Muscle of arm (tissue), 14 donors: ENCODE measurements around the gene FBXO15. TPM values are rescaled to one million over a fixed set of nuclear protein-coding genes. Genes with fewer than 3 reads are reported as not detected.

Source experiments
- DNase-seq: peaks from one replicate; pipeline ENCODE4 v3.0.0-alpha.2; 2013
- long read RNA-seq, 11 donors: transcript quantifications; one replicate each; lab custom pipeline, GENCODE V29; 2026
- polyA plus RNA-seq, 12 donors: library from polyadenylated mRNA; unstranded; fragments of 120-200 nt; gene quantifications; one replicate each; pipeline ENCODE4 v1.2.1, GENCODE V29; 2013; ENCODE audit not compliant: insufficient read length in 12 of 12

FBXO15 gene, protein sequence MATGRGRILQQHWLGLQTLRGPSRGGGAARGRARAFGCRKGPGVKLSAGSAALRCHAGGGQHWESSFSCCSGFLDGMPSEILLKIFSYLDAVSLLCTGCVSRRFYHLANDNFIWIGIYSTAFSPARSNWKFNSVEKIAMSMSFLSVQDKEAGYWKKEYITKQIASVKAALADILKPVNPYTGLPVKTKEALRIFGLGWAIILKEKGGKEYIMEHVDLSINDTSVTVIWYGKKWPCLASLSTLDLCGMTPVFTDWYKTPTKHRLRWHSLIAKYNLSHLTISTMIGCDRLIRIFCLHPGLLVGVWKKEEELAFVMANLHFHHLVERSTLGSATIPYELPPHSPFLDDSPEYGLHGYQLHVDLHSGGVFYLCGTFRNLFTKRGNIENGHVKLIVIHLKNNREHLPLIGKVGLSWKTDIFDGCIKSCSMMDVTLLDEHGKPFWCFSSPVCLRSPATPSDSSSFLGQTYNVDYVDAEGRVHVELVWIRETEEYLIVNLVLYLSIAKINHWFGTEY
- polyA plus RNA-seq = 1 to 10 TPM in 3 of 12 donors, under 1 TPM in 7, not detected in 2; 0.42 to 1.8 (median 0.69) TPM
- long read RNA-seq, donor 1 = 0 reads
- long read RNA-seq, donor 2 = 0 reads
- long read RNA-seq, donor 3 = 0 reads
- long read RNA-seq, donor 4 = 0 reads
- long read RNA-seq, donor 5 = 0 reads
- long read RNA-seq, donor 6 = 0 reads
- long read RNA-seq, donor 7 = 0 reads
- long read RNA-seq, donor 8 = 0 reads
- long read RNA-seq, donor 9 = 0 reads
- long read RNA-seq, donor 10, partial matches to known transcripts = 0 of 2 reads
- long read RNA-seq, donor 10, other reads (novel, unspliced or antisense) = 0 of 2 reads
- long read RNA-seq, donor 11 = 0 reads

DNA sequence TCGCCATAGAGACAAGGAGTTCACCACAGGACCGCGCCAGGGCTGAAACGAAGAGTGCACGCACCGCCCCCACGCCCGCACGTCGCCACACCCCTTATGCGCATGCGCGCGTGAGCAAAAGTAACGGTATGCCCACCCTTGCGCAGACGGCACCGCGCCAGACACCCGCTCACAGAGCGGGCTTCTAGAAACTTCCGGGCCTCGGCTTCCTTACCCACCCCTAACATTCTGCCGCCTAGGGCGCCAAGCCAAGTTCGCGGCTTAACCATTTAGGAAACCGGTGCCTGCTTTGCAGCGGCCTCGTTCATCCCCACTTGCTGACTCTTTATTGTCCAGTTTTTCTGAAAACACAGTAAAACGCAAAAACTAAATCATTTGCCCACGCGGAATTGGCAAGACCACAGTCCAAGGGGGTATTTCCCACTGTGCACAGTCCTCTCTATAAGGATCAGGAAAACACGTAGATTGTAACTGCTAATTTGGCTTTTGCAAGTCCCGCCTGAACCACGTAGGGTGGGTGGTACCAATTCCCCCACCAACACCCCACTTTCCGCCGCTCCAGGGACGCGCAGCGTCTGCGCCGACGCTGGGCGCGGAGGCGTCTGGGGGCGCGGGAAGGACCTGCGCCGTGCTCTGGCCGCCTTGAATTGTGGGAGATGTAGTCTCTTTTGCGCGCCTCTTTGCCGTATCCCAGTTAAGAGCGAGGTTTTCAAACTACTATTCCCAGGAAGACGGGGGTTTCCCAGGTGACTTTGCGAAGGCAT lies at the start of gene FBXO15, which contains the start of gene TIMM21:
Gene FBXO15, minus strand, starts transcription at position 56 of the 764 bp plus-strand sequence. Its CDS starts 49 bp downstream, at position 7.
Gene TIMM21, plus strand, starts transcription at position 745 of the 764 bp plus-strand sequence. CDS start 286 bp downstream, outside the sequence.
- DNase-seq = peak; percentile 98

DNA sequence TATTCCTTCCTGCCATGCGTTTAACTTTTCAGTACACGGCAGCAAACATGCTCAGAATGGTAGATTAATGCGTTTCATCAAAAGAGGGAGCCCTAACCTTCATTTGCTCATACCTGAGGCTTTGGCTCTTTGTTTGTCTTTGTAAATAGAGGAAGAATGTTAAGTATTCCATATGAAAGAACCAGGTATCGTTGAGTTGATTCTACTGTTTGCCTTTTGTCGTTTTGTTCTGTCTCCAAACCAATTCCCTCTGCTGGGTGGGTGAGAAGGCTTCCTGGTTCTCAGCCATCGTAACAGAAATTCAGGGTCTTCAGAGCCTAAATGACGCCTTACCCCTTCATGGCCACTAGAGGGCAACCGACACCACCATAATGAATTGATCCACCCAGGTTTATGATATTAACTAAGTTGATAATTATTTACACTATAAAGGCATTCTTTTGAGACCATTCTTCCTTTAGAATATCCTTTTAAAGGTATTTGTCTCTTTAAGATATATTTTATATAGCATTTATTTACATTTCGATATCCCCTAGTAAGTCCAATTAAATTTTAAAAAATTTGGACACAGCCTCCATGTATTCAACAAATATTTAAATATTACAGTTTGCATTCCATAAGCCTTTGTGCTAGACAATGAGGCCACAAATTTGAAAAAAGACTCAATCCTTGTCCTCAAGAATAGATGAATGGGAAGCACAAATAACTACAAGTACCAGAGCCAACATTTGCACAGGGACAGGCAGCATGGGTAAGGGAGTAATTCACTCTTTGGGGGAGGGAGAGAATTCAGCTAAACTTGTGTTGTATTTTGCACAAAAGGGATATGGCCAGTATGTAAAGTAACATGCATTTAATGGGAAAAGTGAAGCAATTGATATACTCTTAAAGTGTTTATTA lies 48.8 kb upstream of the FBXO15 start:
- DNase-seq = peak; percentile 72

DNA sequence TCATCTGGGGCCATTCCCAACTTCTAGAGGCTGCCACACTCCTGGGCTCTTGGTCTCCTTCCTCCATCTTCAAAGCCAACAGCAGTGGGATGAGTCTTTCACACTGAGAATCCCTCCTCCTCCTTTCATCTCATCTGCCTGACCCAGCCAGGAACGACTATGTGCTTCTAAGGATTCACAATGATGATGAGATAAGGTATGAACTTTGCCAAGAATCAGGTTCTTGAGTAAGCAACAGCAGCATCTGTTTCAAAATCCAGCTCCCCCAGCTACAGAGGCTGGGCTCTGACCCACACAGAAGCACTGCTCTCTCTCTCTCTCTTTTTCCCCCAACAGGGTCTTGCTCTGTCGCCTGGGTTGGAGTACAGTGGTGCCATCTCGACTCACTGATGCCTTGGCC lies 47.1 kb upstream of the FBXO15 start:
- no peak for DNase-seq

DNA sequence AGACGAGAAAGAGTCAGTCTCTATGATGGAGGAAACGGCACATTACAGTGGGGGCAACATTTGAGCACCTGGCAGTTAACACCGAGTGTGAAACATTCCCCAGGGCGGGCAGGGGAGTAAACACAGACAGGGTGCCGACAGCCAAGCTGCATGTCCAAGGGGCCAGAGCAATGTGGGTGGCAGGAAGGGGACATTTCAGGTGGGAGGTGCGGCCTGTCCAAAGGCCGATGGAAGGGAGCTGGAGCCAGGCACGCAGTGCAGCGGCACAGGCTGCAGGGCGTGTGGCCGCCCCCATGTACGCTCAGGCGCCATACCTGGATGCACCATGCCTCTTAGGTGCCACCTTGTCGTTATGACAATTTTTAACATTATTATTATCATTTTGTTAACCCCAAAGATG lies 43.9 kb upstream of the FBXO15 start:
- DNase-seq = no peak

DNA sequence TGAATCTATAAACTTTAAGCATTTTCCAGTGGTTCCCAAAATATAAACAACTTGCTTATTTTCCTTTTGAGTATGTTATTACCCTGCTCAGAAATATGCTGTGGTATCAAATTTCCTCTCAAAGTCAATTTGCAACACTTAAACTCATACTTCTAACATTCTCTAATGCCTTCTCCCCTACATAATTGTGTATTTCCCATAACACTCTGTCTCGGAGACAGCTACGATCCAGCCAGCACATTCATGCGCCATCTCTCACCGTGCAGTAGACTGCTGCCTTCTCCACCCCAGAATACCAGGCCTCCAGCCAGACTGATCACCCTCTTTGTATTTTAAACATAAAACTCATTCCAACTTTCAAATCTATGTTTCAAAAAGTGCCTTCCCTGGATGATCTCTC lies 42.5 kb upstream of the FBXO15 start:
- no peak for DNase-seq

DNA sequence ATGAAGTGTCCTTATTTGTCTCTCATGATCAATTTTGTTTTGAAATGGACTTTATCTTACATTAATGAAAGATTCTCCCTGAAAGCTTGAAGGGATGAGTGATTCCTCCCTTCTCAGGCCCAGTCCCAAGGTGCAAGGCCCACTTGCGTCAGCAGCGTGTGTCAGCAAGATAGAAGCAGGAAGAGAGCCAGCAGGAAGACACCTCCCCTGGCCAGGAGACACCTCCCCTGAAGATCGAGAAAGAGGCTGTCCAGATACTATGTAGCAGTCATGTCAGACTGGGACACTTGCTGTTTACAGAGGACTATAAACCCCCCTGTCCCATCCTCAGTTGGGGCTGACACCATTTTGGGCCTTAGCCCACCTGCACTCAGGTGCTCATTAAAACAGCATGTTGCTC lies 39.0 kb upstream of the FBXO15 start:
- DNase-seq = no peak

DNA sequence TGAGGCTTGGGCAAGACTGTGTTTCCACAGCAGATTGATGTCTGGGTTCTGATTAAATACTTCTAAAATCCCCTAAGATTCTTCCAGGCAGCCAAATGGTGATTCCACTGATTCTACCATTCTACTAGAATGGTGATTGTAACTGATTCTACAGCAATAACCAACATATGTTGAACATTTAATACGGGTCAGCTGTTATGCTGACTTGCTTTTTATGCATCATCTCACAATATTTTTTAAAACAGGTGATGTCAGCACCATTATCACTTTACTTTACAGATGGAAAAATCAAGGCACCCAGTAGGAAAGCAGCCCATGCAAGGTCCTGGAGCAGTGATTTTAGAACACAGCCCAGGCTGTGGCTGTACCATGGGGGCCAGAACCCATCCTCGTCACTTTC lies 38.2 kb upstream of the FBXO15 start:
- DNase-seq = no peak

DNA sequence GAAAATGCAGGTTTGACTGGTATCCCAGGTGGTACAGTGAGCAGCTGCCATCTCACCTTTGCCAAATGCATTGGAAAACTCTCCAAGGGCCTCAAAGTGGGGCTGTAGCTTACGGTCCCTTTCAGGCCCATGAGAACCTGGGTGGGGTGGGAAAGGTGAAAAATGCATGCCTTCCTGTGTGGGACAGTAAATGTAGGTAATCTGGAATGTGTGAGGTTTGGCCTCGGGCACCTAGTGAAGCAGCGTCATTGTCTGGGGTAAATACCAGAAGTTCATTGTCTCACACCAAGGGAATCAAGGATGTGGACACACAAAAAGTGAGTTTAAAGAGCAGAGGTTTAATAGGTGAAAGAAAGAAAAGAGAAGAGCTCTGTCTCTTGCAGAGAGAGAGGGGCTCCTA lies 37.2 kb upstream of the FBXO15 start:
- no peak for DNase-seq

DNA sequence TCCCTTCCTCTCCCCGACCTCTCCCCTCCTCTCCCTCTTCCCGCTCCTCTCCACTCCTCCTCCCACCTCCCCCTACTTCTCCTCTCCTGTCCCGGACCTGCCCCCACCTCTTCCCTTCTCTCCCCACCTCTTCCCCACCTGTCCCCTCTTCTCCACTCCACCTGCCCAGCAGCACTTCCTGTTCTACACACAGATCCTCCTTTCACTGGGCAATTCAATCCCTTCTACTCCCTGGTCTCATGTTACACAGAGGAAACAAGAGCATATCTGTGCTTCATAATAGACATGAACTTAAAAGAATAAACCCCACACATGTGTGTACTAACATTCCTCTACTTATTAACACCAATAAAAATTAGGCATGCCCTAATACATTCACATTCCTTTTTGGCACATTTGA lies 35.5 kb upstream of the FBXO15 start:
- DNase-seq = no peak

DNA sequence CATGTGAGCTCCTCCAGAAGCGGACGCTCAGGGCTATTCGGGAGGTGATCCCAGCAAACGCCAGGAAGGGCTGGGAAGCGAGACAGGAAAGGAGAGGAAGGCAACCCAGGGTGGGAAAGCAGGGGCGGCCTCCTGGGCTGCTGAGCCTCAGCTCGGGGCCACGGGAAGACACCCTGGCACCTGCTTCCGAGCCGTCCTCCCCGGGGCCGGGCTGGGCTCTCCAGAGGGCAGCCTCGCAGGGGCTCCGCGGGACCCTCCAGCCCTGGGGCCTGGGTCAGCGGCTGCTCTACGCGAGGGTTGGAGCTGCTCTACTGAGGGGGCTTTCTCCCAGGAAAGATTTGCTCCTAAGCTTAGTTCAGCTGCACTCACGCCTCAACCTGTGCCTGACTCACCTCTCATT lies 34.7 kb upstream of the FBXO15 start:
- DNase-seq = no peak

DNA sequence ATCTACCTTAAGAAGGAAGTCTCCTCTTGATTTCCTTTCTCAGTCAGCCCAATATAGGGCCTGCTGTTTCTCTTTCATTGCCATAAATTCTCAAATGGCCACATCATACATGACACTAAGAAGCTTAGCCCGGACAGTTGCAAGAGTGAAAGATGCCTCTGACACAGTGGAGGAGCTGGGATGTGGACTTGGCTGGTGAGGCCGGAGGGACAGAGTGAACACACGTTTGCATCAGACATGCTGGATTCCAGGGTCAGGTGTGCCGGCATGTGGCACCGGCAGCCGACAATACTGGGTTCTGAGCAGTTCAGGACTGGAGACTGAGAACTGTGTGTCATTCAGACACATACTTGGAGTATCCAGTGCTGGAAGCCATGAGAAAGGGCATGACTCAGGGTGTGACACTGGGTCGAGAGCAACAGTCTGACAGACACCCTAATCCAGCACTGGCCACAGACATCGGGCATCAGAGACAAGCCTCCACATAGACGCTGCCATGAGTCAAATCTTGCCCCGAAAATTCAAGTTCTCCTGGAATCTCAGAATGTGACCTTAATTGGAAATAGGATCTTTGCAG lies 32.1 kb upstream of the FBXO15 start:
- no peak for DNase-seq

DNA sequence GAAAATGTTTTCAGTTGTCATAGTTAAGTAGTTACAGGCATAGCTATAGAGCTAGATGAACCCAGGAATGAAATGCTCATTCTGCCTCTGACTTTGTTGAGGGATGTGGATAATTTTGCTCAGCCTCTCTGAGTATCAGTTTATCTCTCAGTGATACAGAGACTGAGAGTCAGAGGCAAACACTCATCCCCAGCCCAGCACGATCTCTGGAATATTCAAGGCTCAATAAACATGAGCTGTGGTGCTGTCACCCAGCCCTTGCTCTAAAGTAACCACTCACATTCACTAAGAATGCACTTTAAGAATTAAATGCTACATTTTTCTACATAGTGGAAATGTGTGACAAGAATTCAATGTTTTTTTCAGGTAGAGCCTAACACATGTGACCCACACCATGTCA lies 31.2 kb upstream of the FBXO15 start:
- DNase-seq = no peak

DNA sequence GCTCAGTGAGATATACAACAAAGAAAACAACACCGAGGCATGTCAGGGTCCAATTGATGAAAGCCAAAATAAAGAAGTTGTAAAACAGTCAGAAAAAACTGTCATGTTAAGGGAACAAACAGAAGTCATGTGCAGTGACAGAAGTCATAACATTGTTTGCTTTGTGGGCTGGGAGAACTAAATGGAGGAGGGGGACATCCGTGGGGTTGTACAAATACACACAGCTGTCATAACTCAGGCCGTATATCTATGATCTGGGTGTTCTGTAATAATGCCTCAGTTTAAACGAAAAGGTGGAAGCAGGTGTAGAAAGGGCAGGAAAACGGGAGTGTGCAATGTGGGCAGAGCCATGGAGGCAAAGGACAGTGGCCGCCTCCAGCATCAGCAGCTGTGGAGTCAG lies 28.0 kb upstream of the FBXO15 start:
- DNase-seq = no peak

DNA sequence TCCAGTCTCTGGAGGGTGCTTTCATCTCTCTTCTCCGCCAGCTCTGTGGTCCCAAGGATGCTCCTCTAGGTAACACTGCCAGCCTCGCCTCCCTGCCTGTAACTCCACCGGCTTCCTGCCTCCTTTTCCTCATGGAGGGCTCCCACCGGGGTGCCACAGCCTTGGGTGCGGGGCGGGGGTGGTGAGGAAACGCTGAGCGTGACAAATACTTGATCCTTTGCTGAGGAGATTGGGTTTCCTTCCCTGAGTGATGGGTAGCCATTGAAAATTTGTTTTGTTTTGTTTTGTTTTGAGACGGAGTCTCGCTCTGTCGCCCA lies 25.8 kb upstream of the FBXO15 start:
- DNase-seq = no peak

DNA sequence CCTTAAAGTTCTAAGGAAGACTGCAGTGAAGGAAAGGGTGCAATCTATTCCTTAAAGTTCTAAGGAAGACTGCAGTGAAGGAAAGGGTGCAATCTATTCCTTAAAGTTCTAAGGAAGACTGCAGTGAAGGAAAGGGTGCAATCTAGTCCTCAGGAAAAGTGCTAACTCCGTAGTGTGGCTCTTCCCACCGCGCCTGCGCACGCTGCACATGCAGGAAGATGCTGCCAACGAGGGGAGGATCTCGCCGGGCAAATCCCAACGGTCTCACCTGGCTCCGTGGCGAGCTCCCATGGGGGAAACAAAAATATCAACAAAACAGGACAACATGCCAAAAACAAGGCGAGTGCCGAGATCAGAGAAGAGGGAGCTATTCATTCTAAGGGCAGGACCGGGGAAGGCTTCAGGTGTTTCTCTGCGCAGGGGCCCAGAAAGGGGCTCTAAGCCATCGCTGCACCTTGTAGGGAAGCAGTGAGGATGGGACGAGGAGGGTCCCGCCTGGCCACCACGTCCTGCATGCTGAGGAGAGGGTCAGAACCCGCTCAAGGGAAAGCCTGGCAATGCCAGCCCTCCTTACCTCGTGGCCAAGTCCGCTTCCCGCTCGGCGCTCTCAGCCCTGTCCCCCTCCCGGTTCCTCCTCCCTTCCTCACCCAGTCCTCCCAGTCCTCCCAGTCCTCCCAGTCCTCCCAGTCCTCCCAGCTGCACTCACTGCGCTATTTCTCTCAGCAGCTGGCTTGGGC lies 25.2 kb upstream of the FBXO15 start:
- DNase-seq = no peak

DNA sequence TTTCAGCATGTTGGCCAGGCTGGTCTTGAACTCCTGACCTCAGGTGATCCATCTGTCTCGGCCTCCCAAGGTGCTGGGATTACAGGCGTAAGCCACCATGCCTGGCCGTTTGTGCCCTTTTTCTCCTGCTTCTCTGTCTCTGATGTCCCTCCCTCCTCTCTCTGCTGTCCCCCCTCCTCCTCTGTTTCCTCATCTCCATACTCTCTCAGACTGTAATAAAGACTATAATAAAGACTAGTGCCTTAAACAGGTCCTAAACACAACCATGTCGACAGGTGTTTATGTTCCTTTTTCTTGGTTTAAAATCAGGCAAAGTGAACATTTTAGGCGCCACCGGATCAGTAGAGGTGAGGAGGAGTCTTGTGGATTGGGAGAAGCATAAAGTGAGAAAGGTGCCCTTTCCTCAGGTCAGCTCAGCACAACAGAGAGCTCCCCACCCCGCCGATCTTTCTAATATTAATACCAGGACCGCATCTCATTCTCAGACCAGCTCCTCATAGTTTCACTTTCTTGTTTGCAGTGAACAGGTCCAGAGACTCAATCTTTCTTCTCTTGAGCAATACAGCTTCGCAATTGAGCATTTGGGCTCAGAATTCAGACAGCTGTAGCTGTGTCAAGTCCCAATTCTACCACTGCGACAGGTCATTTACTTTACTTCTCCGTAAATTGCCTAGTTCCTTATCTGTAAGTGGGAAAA lies 24.4 kb upstream of the FBXO15 start:
- DNase-seq = no peak

DNA sequence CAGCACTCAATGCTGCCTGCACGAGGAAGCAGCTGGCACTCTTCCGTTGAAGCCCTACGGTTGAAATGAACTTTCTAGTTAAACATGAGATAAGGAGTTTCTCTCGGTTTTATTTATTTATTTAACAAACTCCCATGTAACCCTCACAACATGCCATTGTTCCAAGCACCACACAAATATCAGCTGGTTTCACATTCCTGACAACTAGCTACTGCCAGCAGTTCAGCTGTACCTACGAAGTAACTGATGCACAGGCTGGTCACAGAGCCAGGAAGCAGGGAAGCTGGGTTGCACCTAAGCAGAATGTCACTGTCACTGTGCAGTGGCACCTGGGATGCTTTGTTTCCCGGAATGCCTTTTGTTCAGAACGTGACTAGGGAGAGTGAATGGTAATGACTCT lies 18.8 kb upstream of the FBXO15 start:
- DNase-seq = no peak

DNA sequence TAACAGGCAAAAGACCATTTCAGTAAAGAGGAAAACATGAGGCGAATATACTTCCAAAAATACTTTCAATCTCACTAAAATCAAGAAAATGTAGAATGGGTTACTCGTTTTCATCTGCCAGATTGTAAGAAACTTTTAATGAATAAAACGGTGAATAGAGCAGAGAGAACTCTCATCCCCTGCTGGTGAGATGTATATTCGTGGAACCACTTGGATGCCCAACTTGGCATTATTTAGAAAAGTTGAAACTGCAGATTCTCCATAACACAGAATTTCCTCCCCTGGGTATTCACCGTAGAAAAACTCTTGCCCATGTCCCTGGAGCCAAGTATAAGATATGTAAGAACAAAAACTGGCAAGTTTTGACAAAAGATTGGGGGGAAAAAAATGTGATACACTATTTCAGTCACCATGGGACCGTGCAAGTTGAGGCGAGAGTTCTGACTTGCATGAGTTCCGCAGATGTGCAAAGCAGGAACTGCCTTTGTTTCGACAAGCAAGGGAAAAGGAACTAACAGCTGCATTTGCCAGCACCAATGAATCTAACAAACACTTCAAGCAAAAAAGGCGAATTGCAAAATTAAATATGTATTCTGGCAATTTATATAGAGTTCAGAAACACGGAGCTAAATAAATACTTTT lies 15.5 kb upstream of the FBXO15 start:
- no peak for DNase-seq

DNA sequence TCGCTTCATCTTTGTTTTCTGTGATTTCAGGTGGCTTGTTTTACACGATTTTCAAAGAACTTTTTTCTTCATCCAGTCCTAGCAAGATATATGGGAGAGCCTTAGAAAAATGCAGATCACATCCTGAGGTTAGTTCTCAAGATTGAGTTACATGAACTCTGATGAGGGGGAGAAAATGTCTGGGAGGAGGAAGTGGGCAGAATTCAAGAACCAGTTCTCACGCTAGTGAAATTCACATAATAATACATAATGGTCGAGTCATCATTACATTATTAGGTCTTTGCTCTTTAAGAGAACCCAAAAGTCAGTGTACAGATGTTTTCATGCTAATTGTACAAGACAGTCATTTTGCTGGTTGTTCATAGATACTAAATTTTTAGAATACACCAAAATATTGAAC lies 7.6 kb upstream of the FBXO15 start:
- DNase-seq = no peak
